ENCODE results near the gene RNASEH2C.

GRCh38 chr11:65722261-65722660 lies 1.7 kb upstream of the RNASEH2C start:
- no peak for TF ChIP-seq CTCF (conservative IDR thresholded peaks at IDR 0.05; ENCODE audit: low read depth, low read length)
- TF ChIP-seq POLR2A (IDR thresholded peaks at IDR 0.05; ENCODE audit: low read depth, low read length): no peak
- TF ChIP-seq CHD1 (IDR thresholded peaks at IDR 0.05; ENCODE audit: low read depth, low read length): no peak
- TF ChIP-seq CEBPB (IDR thresholded peaks at IDR 0.05; ENCODE audit: low read depth, low read length): no peak
- no peak for TF ChIP-seq FOS (IDR thresholded peaks at IDR 0.05; ENCODE audit: low read depth, low read length)
- TF ChIP-seq ELK1 (IDR thresholded peaks at IDR 0.05; ENCODE audit: borderline replicate concordance, low read depth, low read length): no peak
- no peak for TF ChIP-seq RCOR1 (IDR thresholded peaks at IDR 0.05; ENCODE audit: insufficient replicate concordance, low read length)
- TF ChIP-seq BHLHE40 (IDR thresholded peaks at IDR 0.05; ENCODE audit: low read depth, low read length): no peak
- TF ChIP-seq USF2 (IDR thresholded peaks at IDR 0.05; ENCODE audit: low read depth, low read length): no peak
- no peak for TF ChIP-seq SMC3 (IDR thresholded peaks at IDR 0.05; ENCODE audit: low read depth, low read length)

Measured in IMR-90 (cell line).